HepG2 (cell line): ENCODE results near the gene USP36. TPM values are rescaled to one million over a fixed set of nuclear protein-coding genes. Genes with fewer than 3 reads are reported as not detected.
A peak's percentile ranks its signal among the peaks of the same experiment; 100 is the strongest.

Experiments
- ELF4 ChIP-seq: sonication (generic); formaldehyde crosslinking; IDR thresholded peaks from 2 replicates; pipeline ENCODE4 v1.5.0; 2020; ENCODE audit warnings: missing genetic modification reagents, mild to moderate bottlenecking, moderate library complexity, borderline replicate concordance
- EP300 ChIP-seq, 3 experiments: sonication (generic) in 1 of 3; formaldehyde crosslinking in 1 of 3; IDR thresholded peaks; 2 replicates each; pipeline versions ENCODE4 v1.5.1 to v1.6.1; 2011 to 2020; ENCODE audit warnings: low read depth in 2 of 3, low read length in 2 of 3, borderline replicate concordance in 1 of 3, improper control_type of control experiment in 1 of 3, mild to moderate bottlenecking in 1 of 3, missing genetic modification reagents in 1 of 3, moderate library complexity in 1 of 3
- IKZF1 ChIP-seq: fragments of 450-650 bp; IDR thresholded peaks from 2 replicates; pipeline ENCODE4 v1.7.1; 2016
- ISX ChIP-seq: sonication (generic); formaldehyde crosslinking; conservative IDR thresholded peaks from 2 replicates; pipeline ENCODE4 v1.5.0; 2020; ENCODE audit warnings: missing genetic modification reagents
- JUND ChIP-seq: sonication (generic); formaldehyde crosslinking; IDR thresholded peaks from 2 replicates; pipeline ENCODE4 v1.8.0; 2022; ENCODE audit warnings: mild to moderate bottlenecking, missing genetic modification reagents
- KDM5A ChIP-seq: fragments of 200-600 bp; sonication (generic); IDR thresholded peaks from 2 replicates; pipeline ENCODE4 v1.7.0; 2018; ENCODE audit warnings: antibody characterized with exemption, mild to moderate bottlenecking, low read length, borderline replicate concordance
- KLF16 ChIP-seq, 2 experiments: sonication (generic) in 1 of 2; formaldehyde crosslinking in 1 of 2; IDR thresholded peaks; 2 replicates each; pipeline versions ENCODE4 v1.6.1 to v1.8.0; 2016 to 2023; ENCODE audit warnings: missing genetic modification reagents in 2 of 2, missing compliant biosample characterization in 1 of 2
- NBN ChIP-seq: fragments of 450-650 bp; conservative IDR thresholded peaks from 2 replicates; pipeline ENCODE4 v1.6.1; 2017
- NONO ChIP-seq, 2 experiments: fragments of 450-650 bp in 1 of 2; sonication (generic) in 1 of 2; formaldehyde crosslinking in 1 of 2; IDR thresholded peaks in 1 of 2; conservative IDR thresholded peaks in 1 of 2; 2 replicates each; pipeline versions ENCODE4 v1.6.1 to v1.8.0; 2017 to 2022; ENCODE audit warnings: mild to moderate bottlenecking in 1 of 2, missing genetic modification reagents in 1 of 2, moderate library complexity in 1 of 2
- PITX1 ChIP-seq: sonication (generic); formaldehyde crosslinking; IDR thresholded peaks from 2 replicates; pipeline ENCODE4 v1.5.1; 2020; ENCODE audit warnings: mild to moderate bottlenecking, missing genetic modification reagents
- SIX4 ChIP-seq: sonication (generic); formaldehyde crosslinking; IDR thresholded peaks from 2 replicates; pipeline ENCODE4 v1.4.0; 2020; ENCODE audit warnings: missing genetic modification reagents
- SNAPC5 ChIP-seq: sonication (generic); formaldehyde crosslinking; IDR thresholded peaks from 2 replicates; pipeline ENCODE4 v1.8.1; 2023; ENCODE audit warnings: mild to moderate bottlenecking, missing genetic modification reagents, borderline replicate concordance
- TP53 ChIP-seq: sonication (generic); formaldehyde crosslinking; conservative IDR thresholded peaks from 2 replicates; pipeline ENCODE4 v1.4.0; 2020; ENCODE audit warnings: missing genetic modification reagents
- ZBED4 ChIP-seq: sonication (generic); formaldehyde crosslinking; IDR thresholded peaks from 2 replicates; pipeline ENCODE4 v1.4.0; 2020; ENCODE audit warnings: missing genetic modification reagents, borderline replicate concordance
- ZC3H4 ChIP-seq: sonication (generic); formaldehyde crosslinking; IDR thresholded peaks from 2 replicates; pipeline ENCODE4 v1.4.0; 2020; ENCODE audit warnings: missing genetic modification reagents, borderline replicate concordance
- ZNF670 ChIP-seq: sonication (generic); formaldehyde crosslinking; IDR thresholded peaks from 2 replicates; pipeline ENCODE4 v1.8.0; 2022; ENCODE audit warnings: mild to moderate bottlenecking, missing genetic modification reagents, borderline replicate concordance
- polyA plus RNA-seq, 8 experiments: library from polyadenylated mRNA; depleted of rRNA in 3 of 8; stranded (reverse) in 7 of 8; unstranded in 1 of 8; fragments of >200 nt; fragmentation: Illumina TruSeq in 4 of 8; extraction: Trizol in 4 of 8; gene quantifications; 2 replicates each; pipeline versions ENCODE4 v1.2.1 to v1.2.3, GENCODE V29; 2011 to 2016; ENCODE audit warnings: low read depth in 4 of 8, missing spikeins in 1 of 8, mixed read lengths in 1 of 8; ENCODE audit not compliant: insufficient read depth in 1 of 8
- total RNA-seq, 5 experiments: library from RNA; depleted of rRNA; stranded (reverse); fragments of >200 nt; fragmentation: Illumina TruSeq; extraction: Trizol; gene quantifications; 2 replicates each; pipeline ENCODE4 v1.2.3, GENCODE V29; 2016; ENCODE audit warnings: low read depth in 1 of 5
- TF ChIP-seq, protein P1 (sequence below): IDR thresholded peaks from 2 replicates; pipeline ENCODE4 v1.6.1; 2016; ENCODE audit warnings: mild to moderate bottlenecking, missing biosample characterization, missing genetic modification reagents
- TF ChIP-seq, protein P2 (sequence below): sonication (generic); formaldehyde crosslinking; IDR thresholded peaks from 2 replicates; pipeline ENCODE4 v1.4.0; 2020; ENCODE audit warnings: missing genetic modification reagents
- TF ChIP-seq, protein P3 (sequence below): sonication (generic); formaldehyde crosslinking; IDR thresholded peaks from 2 replicates; pipeline ENCODE4 v1.4.0; 2020; ENCODE audit warnings: missing genetic modification reagents, mild to moderate bottlenecking, borderline replicate concordance

USP36 gene
- total and polyA plus RNA-seq, 2 of the 13 experiments (the other 11 are each of a cell fraction or from before 2014, with no cell fraction given): 29.6 to 45.9 TPM

- TF ChIP-seq JUND (CRISPR knock-in tag) (no peak), TP53 (CRISPR knock-in tag) (no peak), KDM5A (no peak), NBN (no peak), PITX1 (CRISPR knock-in tag) (peak; percentile 49; the same call in 1 of the 2 replicates), NONO (IDR thresholded peaks at IDR 0.05) (no peak), NONO (CRISPR knock-in tag; conservative IDR thresholded peaks at IDR 0.05) (peak; percentile 53), ISX (no peak), ZNF670 (0 out of 2 replicates have a peak, but pooled peaks have one; percentile 84), EP300 (IDR thresholded peaks at IDR 0.05; ENCODE audit: low read depth in 2 of 2, low read length in 2 of 2) (peak in 1 of 2 experiments; percentile 60; a peak in 1 of 4 replicates), EP300 (CRISPR knock-in tag; IDR thresholded peaks at IDR 0.05; ENCODE audit: borderline replicate concordance) (no peak), SNAPC5 (CRISPR knock-in tag) (no peak), ELF4 (CRISPR knock-in tag) (no peak), SIX4 (no peak), IKZF1 (no peak), ZC3H4 (CRISPR knock-in tag) (no peak), KLF16 (CRISPR knock-in tag; IDR thresholded peaks at IDR 0.05) (no peak; a peak in 1 of 4 replicates), ZBED4 (CRISPR knock-in tag) (0 out of 2 replicates have a peak, but pooled peaks have one; percentile 34)
- TF ChIP-seq, protein P1, sequence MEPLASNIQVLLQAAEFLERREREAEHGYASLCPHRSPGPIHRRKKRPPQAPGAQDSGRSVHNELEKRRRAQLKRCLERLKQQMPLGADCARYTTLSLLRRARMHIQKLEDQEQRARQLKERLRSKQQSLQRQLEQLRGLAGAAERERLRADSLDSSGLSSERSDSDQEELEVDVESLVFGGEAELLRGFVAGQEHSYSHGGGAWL: no peak
- TF ChIP-seq, protein P2, sequence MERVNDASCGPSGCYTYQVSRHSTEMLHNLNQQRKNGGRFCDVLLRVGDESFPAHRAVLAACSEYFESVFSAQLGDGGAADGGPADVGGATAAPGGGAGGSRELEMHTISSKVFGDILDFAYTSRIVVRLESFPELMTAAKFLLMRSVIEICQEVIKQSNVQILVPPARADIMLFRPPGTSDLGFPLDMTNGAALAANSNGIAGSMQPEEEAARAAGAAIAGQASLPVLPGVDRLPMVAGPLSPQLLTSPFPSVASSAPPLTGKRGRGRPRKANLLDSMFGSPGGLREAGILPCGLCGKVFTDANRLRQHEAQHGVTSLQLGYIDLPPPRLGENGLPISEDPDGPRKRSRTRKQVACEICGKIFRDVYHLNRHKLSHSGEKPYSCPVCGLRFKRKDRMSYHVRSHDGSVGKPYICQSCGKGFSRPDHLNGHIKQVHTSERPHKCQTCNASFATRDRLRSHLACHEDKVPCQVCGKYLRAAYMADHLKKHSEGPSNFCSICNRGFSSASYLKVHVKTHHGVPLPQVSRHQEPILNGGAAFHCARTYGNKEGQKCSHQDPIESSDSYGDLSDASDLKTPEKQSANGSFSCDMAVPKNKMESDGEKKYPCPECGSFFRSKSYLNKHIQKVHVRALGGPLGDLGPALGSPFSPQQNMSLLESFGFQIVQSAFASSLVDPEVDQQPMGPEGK (CRISPR knock-in tag): no peak
- TF ChIP-seq, protein P3, sequence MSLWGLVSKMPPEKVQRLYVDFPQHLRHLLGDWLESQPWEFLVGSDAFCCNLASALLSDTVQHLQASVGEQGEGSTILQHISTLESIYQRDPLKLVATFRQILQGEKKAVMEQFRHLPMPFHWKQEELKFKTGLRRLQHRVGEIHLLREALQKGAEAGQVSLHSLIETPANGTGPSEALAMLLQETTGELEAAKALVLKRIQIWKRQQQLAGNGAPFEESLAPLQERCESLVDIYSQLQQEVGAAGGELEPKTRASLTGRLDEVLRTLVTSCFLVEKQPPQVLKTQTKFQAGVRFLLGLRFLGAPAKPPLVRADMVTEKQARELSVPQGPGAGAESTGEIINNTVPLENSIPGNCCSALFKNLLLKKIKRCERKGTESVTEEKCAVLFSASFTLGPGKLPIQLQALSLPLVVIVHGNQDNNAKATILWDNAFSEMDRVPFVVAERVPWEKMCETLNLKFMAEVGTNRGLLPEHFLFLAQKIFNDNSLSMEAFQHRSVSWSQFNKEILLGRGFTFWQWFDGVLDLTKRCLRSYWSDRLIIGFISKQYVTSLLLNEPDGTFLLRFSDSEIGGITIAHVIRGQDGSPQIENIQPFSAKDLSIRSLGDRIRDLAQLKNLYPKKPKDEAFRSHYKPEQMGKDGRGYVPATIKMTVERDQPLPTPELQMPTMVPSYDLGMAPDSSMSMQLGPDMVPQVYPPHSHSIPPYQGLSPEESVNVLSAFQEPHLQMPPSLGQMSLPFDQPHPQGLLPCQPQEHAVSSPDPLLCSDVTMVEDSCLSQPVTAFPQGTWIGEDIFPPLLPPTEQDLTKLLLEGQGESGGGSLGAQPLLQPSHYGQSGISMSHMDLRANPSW: 0 out of 2 replicates have a peak, but pooled peaks have one; percentile 35
These were observed 89.0 kb downstream of the USP36 start (continued) for GRCh38 chr17:78751447-78752161.
